Panc1 (cell line): ENCODE data around the gene SYNE1. TPM values are rescaled to one million over a fixed set of nuclear protein-coding genes. Genes with fewer than 3 reads are reported as not detected.

Experiments
- ATAC-seq: fragments of 200-7000 bp; cut with Tn5 transposase; 2 replicates; pipeline ENCODE4 v1.9.1; 2020; ENCODE audit warnings: mild to moderate bottlenecking, moderate library complexity
- BruUV-seq: library from RNA; stranded (reverse); fragments of 400-500 nt; replicated peaks from 2 replicates; lab custom pipeline; 2021; lab: Mats Ljungman, UMichigan
- CTCF ChIA-PET: fragments of 300-600 bp; sonication (Branson Sonifier 250); formaldehyde crosslinking; loops from one replicate; lab custom pipeline; 2022; ENCODE audit warnings: antibody characterized with exemption; lab: Charles Lee
- POLR2A ChIA-PET: fragments of 300-600 bp; sonication (Branson Sonifier 250); formaldehyde crosslinking; loops from one replicate; lab custom pipeline; 2022; ENCODE audit warnings: antibody characterized with exemption; lab: Charles Lee
- DNase-seq: peaks from one replicate; pipeline ENCODE4 v3.0.0-alpha.2; 2010; ENCODE audit warnings: low read depth, low spot score
- H3K27ac ChIP-seq: 2 replicates; pipeline ENCODE4 v1.5.1; 2011; ENCODE audit warnings: mild to moderate bottlenecking, low read length, inconsistent platforms
- H3K27me3 ChIP-seq: fragments of 200-500 bp; sonication (Bioruptor generic); 2 replicates; pipeline ENCODE4 v1.6.0; 2014; ENCODE audit warnings: low read length, inconsistent platforms; ENCODE audit not compliant: control insufficient read depth, insufficient read depth
- H3K36me3 ChIP-seq: fragments of 200-500 bp; sonication (Bioruptor generic); 2 replicates; pipeline ENCODE4 v1.5.1; 2014; ENCODE audit warnings: inconsistent platforms, mild to moderate bottlenecking, low read length, moderate library complexity; ENCODE audit not compliant: control insufficient read depth, insufficient read depth
- H3K4me1 ChIP-seq: 2 replicates; pipeline ENCODE4 v1.5.1; 2011; ENCODE audit warnings: inconsistent platforms, mild to moderate bottlenecking, low read length, moderate library complexity; ENCODE audit not compliant: control insufficient read depth, insufficient read depth
- H3K4me3 ChIP-seq, 2 experiments: 2 replicates each; pipeline ENCODE4 v1.5.1; 2011 to 2012; ENCODE audit warnings: low read depth in 2 of 2, low read length in 2 of 2, mild to moderate bottlenecking in 2 of 2, inconsistent platforms in 1 of 2, moderate library complexity in 1 of 2
- H3K9me3 ChIP-seq: fragments of 200-500 bp; sonication (Bioruptor generic); 2 replicates; pipeline ENCODE4 v1.5.1; 2014; ENCODE audit warnings: low read depth, mild to moderate bottlenecking, inconsistent platforms, low read length, moderate library complexity; ENCODE audit not compliant: control insufficient read depth, insufficient read depth
- CTCF ChIP-seq: fragments of 450-650 bp; IDR thresholded peaks from 2 replicates; pipeline ENCODE4 v1.5.1; 2017; ENCODE audit warnings: mild to moderate bottlenecking
- POLR2AphosphoS5 ChIP-seq: IDR thresholded peaks from 2 replicates; pipeline ENCODE4 v1.6.1; 2012; ENCODE audit warnings: mild to moderate bottlenecking, low read depth, low read length, moderate library complexity
- REST ChIP-seq, 2 experiments: IDR thresholded peaks; 2 replicates each; pipeline ENCODE4 v1.6.1; 2011 to 2012; ENCODE audit warnings: low read depth in 2 of 2, control low read depth in 1 of 2, low read length in 1 of 2, mild to moderate bottlenecking in 1 of 2, moderate library complexity in 1 of 2; ENCODE audit not compliant: insufficient read depth in 1 of 2
- SIN3A ChIP-seq: IDR thresholded peaks from 2 replicates; pipeline ENCODE4 v1.6.1; 2012; ENCODE audit warnings: low read depth, mild to moderate bottlenecking, low read length, moderate library complexity, borderline replicate concordance; ENCODE audit not compliant: insufficient read depth
- TCF7L2 ChIP-seq: IDR thresholded peaks from 2 replicates; pipeline ENCODE4 v1.6.1; 2011; ENCODE audit warnings: mild to moderate bottlenecking, low read depth, low read length, inconsistent platforms
- in situ Hi-C: cut with HindIII; loops from 2 replicates; pipeline ENCODE4 v1.10.0; 2016; ENCODE audit warnings: low sequenced_read_pairs, low pct_unique_long_range_greater_than_20kb
- intact Hi-C: fragments of 100-400 bp; cut with micrococcal nuclease; formaldehyde crosslinking; loops from one replicate; pipeline ENCODE4 v1.10.0; 2022; ENCODE audit not compliant: unreplicated experiment
- total RNA-seq: library from RNA; stranded (reverse); gene quantifications from one replicate; pipeline ENCODE4 v1.2.1, GENCODE V29; 2021; ENCODE audit not compliant: unreplicated experiment

The SYNE1 gene
- total RNA-seq, 1 experiment from 2014 or later: 3.2 TPM

- H3K9me3 ChIP-seq: no peaks in the 10 kb centered on the region
- no peak for DNase-seq
- CTCF ChIA-PET: no interaction called here
- no peak overlapping the region for H3K4me3 ChIP-seq
- no TSS peak for BruUV-seq
- H3K36me3 ChIP-seq: no peaks in the 10 kb centered on the region
- in situ Hi-C loops (no loop called here), intact Hi-C loops (no loop called here)
- POLR2A ChIA-PET: no interaction called here
- no peaks in the 10 kb centered on the region for H3K4me1 ChIP-seq
- ATAC-seq: no peak
- TF ChIP-seq POLR2AphosphoS5 (no peak), SIN3A (no peak), TCF7L2 (no peak), CTCF (no peak), REST (IDR thresholded peaks at IDR 0.05; ENCODE audit: insufficient read depth in 1 of 2, low read depth in 2 of 2, low read length in 1 of 2) (no peak)
- no peaks in the 10 kb centered on the region; the same call in 1 of the 2 replicates for H3K27me3 ChIP-seq
- no peak overlapping the region for H3K27ac ChIP-seq
Observed at GRCh38 chr6:152271776-152272464, 365.2 kb downstream of the SYNE1 start.

GRCh38 chr6:152270301-152270925 lies 366.7 kb downstream of the SYNE1 start:
- Histone ChIP-seq H3K4me1 (no peaks in the 10 kb centered on the region), H3K27me3 (no peaks in the 10 kb centered on the region; the same call in 1 of the 2 replicates), H3K27ac (no peak overlapping the region), H3K36me3 (no peaks in the 10 kb centered on the region), H3K4me3 (no peak overlapping the region), H3K9me3 (no peaks in the 10 kb centered on the region)
- POLR2A ChIA-PET: no interaction called here
- BruUV-seq: no TSS peak
- DNase-seq (no peak), ATAC-seq (no peak)
- intact Hi-C loops (no loop called here), in situ Hi-C loops (no loop called here)
- CTCF ChIA-PET: no interaction called here
- TF ChIP-seq POLR2AphosphoS5: no peak
- TF ChIP-seq CTCF: no peak
- no peak for TF ChIP-seq SIN3A
- TF ChIP-seq REST (IDR thresholded peaks at IDR 0.05; ENCODE audit: insufficient read depth in 1 of 2, low read depth in 2 of 2, low read length in 1 of 2): no peak
- TF ChIP-seq TCF7L2: no peak
